ENCODE measurements around the gene CXADR.

CXADR gene

GRCh38 chr21:17640821-17641220 lies 128.0 kb downstream of the CXADR start:
- TF ChIP-seq SP1 (IDR thresholded peaks at IDR 0.05) (no peak), HDGF (IDR thresholded peaks at IDR 0.05; ENCODE audit: borderline replicate concordance) (no peak), CTBP1 (IDR thresholded peaks at IDR 0.05; ENCODE audit: borderline replicate concordance) (no peak), L3MBTL2 (conservative IDR thresholded peaks at IDR 0.05) (no peak), NFRKB (IDR thresholded peaks at IDR 0.05) (no peak), FOXA1 (IDR thresholded peaks at IDR 0.05) (no peak), ELF4 (IDR thresholded peaks at IDR 0.05) (no peak), TARDBP (IDR thresholded peaks at IDR 0.05) (no peak), ZNF384 (IDR thresholded peaks at IDR 0.05) (no peak), SUZ12 (IDR thresholded peaks at IDR 0.05) (no peak), FOXM1 (IDR thresholded peaks at IDR 0.05; ENCODE audit: borderline replicate concordance) (no peak), FOXK2 (IDR thresholded peaks at IDR 0.05) (no peak), BHLHE40 (IDR thresholded peaks at IDR 0.05; ENCODE audit: borderline replicate concordance) (no peak)
- ChIA-PET CTCF (no interaction called here), POLR2A (no interaction called here)
- no peak for DNase-seq (ENCODE audit: extremely low spot score)

Data from HEK293T (cell line).